ENCODE results near the gene CRYGN.

The CRYGN gene

DNA sequence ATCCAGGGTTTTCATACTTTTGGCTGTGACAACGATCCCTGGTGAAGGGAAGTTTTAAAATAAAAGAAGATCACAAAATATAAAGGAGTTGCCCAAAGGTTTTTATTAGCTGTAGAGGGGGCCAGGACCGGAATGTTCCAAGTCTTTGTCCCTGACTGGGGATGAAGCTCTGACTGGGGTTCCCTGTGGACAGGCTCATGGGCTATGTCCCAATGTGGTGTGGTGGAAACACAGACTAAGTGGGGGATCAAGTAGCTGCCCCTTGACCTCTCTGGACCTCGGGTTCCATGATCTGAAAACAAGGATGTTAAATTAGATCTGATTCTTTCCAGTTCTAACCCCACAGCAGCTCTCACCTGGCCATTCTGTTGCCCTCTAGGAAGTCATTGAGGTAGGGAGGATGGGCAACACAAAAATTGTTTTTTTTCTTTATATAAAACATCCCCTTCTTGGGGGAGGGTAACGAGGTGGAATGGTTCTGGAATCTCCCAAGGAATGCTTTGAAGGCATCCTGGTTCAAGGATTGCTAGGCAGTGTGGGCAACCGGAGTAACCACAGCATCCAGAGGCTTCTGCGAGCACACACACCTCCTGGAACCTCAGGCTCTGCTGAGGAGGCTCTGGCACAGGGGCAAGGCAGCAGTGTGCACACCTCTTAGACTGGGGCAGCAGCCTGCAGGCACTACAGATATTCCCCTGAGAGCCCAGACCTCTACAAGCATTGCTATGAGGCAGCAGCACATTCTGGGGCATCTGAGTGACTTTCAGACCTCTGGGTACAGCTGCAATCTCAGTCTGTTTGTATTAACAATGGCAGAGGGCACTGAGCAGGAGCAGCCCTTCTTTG, 21.4 kb upstream of the CRYGN start:
- Histone ChIP-seq H3K9ac (no peak overlapping the region), H3K4me2 (no peak overlapping the region), H3K27ac (no peak overlapping the region), H3K27me3 (no peaks in the 10 kb centered on the region), H4K20me1 (no peaks in the 10 kb centered on the region), H3K9me3 (peaks cover 43% of the 10 kb centered on the region), H3K4me1 (peaks cover 10% of the 10 kb centered on the region; the same call in 1 of the 2 replicates), H3K4me3 (no peak overlapping the region), H3K36me3 (peaks cover 40% of the 10 kb centered on the region)
- no peak for TF ChIP-seq Cebpa-rat (IDR thresholded peaks at IDR 0.05)

DNA sequence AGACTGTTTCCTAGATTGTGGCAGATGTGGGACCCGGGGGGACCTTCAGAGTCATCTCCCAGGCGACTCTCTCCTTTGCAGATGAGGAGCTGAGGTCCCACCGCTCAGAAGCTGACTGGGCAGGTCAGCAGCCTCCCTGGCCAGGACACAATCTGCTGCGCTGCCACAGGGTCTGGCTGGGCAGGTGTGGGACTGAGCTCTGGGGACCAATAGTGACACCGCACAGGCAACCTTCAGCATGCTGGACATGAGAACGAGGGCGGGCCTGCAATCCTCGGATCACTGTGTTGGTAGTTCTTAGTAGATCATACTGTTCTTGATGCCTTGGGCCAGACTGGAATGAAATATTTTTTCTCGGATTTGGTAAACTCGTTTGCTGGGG, 20.5 kb upstream of the CRYGN start:
- H3K4me3 ChIP-seq = no peak overlapping the region
- H3K36me3 ChIP-seq = peaks cover 32% of the 10 kb centered on the region
- H3K4me2 ChIP-seq = no peak overlapping the region

DNA sequence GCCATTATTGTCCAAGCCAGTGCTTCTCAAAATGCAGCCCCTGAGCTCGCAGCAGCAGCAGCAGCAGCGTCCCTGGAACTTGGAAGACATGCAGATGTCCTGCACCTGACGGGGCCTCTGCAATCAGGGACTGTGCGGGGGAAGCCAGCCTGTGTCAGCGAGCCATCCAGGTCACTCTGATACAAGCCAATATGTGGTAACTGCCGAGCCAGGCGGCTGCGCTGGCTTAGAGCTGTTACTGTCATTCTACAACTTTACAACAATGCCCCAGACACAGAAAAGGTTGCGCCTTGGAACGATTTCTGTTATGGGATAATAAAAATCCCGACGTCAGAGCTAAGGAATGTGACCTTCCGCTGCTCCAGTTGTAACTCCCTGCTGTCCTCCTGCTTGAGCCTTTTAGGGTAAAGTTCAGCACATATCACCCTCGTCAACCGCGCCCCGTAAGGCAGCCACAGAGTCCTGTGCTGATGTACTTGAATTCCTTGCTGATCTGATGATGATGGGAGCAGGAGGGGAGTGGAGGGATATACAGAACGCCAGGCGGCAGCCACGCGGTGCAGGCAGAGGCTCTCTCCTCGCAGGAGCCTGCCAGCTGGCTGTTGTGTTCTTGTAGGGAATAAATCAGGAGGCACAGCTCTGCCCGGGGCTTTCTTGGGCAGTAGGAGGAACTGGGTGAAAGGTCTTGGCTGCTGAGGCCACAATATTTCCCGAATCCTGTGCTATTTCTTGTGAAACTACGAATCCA, 20.0 kb upstream of the CRYGN start:
- Histone ChIP-seq H3K9ac (no peak overlapping the region), H3K4me3 (no peak overlapping the region)
- no peak for TF ChIP-seq Cebpa-rat (IDR thresholded peaks at IDR 0.05)

More for the DNA sequence above, 20.5 kb upstream of the CRYGN start:
- H4K20me1 ChIP-seq = no peaks in the 10 kb centered on the region
- H3K27ac ChIP-seq = no peak overlapping the region
- peaks cover 35% of the 10 kb centered on the region for H3K9me3 ChIP-seq
- no peak for TF ChIP-seq Cebpa-rat (IDR thresholded peaks at IDR 0.05)
- no peaks in the 10 kb centered on the region for H3K27me3 ChIP-seq
- H3K9ac ChIP-seq = no peak overlapping the region
- peaks cover 10% of the 10 kb centered on the region; the same call in 1 of the 2 replicates for H3K4me1 ChIP-seq

DNA sequence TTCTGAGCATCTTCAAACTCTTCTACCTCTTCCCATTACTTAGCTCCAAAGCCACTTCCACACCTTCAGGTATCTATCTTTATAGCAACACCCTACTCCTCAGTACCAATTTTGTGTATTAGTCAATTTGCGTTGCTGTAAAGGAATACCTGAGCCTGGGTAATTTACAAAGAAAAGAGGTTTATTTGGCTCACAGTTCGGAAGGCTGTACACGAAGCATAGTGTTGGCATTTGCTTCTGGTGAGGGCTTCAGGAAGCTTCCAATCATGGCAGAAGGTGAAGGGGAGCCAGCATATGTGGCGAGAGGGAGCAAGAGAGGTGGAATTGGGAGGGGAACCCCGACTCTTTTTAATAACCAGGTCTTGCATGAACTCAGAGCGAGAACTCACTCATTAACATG, 17.6 kb upstream of the CRYGN start:
- Histone ChIP-seq H3K4me1 (peaks cover 17% of the 10 kb centered on the region; the same call in 1 of the 2 replicates), H3K4me3 (no peak overlapping the region), H4K20me1 (no peaks in the 10 kb centered on the region), H3K9ac (no peak overlapping the region), H3K4me2 (no peak overlapping the region), H3K9me3 (peaks cover 5% of the 10 kb centered on the region), H3K27ac (no peak overlapping the region), H3K36me3 (peaks cover 4% of the 10 kb centered on the region; the same call in 1 of the 2 replicates), H3K27me3 (no peaks in the 10 kb centered on the region)
- no peak for TF ChIP-seq Cebpa-rat (IDR thresholded peaks at IDR 0.05)

More for the DNA sequence above, 20.0 kb upstream of the CRYGN start:
- peaks cover 26% of the 10 kb centered on the region for H3K36me3 ChIP-seq
- no peaks in the 10 kb centered on the region for H3K27me3 ChIP-seq
- H3K9me3 ChIP-seq = peaks cover 29% of the 10 kb centered on the region
- no peak overlapping the region for H3K4me2 ChIP-seq
- no peak overlapping the region for H3K27ac ChIP-seq
- no peaks in the 10 kb centered on the region for H4K20me1 ChIP-seq
- H3K4me1 ChIP-seq = peaks cover 14% of the 10 kb centered on the region; the same call in 1 of the 2 replicates

DNA sequence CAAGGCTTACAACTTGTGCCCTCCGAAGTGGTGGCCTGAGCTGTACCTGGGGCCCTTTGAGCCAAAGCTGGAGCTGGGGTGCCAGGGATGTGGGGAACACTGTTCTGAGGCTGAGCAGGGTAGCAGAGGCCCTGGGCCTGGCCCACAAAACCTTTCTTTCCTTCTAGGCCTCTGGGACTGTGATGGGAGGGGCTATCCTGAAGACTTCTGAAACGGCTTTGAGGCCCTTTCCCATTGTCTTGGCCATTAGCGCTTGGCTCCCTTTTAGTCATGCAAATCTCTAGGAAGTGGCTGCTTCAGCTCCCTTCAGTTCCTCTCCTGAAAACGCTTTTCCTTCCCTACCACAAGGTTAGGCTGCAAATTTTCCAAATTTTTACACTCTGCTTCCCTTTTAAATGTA, 16.8 kb upstream of the CRYGN start:
- no peak overlapping the region for H3K9ac ChIP-seq
- no peak for TF ChIP-seq Cebpa-rat (IDR thresholded peaks at IDR 0.05)
- no peaks in the 10 kb centered on the region for H3K36me3 ChIP-seq
- no peaks in the 10 kb centered on the region for H4K20me1 ChIP-seq
- H3K4me1 ChIP-seq = peaks cover 17% of the 10 kb centered on the region; the same call in 1 of the 2 replicates
- H3K4me3 ChIP-seq = no peak overlapping the region
- no peak overlapping the region for H3K27ac ChIP-seq
- no peaks in the 10 kb centered on the region for H3K9me3 ChIP-seq
- peak overlapping the region; percentile 27; the same call in 1 of the 2 replicates for H3K4me2 ChIP-seq
- no peaks in the 10 kb centered on the region for H3K27me3 ChIP-seq

DNA sequence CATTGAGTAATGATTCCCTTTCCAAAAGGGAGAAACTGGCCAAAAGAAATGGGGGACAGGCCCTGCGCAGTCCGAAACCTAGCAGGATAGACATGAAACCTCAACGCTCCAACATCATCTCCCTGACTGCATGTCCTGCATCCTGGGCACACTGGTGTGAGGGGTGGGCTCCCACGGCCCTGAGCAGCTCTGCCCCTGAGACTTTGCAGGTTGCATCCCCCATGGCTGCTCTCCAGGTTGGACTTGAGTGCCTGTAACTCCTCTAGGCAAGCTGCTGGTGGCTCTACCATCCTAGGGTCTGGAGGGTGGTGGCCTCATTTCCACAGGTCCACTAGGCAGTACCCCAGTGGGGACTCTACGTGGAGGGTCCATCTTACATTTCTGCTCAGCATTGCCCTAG, 16.3 kb upstream of the CRYGN start:
- Histone ChIP-seq H3K36me3 (no peaks in the 10 kb centered on the region), H3K4me3 (no peak overlapping the region), H3K27me3 (no peaks in the 10 kb centered on the region), H3K4me2 (no peak overlapping the region), H3K4me1 (peaks cover 17% of the 10 kb centered on the region; the same call in 1 of the 2 replicates), H3K27ac (no peak overlapping the region), H4K20me1 (no peaks in the 10 kb centered on the region; the same call in 1 of the 2 replicates), H3K9ac (no peak overlapping the region), H3K9me3 (no peaks in the 10 kb centered on the region)
- TF ChIP-seq Cebpa-rat (IDR thresholded peaks at IDR 0.05) = no peak

DNA sequence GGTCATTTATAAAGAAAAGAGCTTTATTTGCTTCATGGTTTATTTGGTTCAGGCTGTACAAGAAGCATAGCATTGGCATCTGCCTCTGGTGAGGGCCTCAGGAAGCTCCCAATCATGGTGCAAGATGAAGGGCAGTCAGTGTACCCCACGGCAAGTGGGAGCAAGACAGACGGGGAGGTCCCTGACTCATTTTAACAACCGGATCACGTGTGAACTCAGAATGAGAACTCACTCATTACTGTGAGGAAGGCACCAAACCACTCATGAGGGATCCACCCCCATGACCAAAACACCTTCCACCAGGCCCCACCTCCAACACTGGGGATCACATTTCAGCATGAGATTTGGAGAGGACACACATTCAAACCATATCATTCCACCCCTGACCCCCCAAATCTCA, 15.7 kb upstream of the CRYGN start:
- Histone ChIP-seq H3K4me3 (no peak overlapping the region), H4K20me1 (no peaks in the 10 kb centered on the region; the same call in 1 of the 2 replicates), H3K27ac (no peak overlapping the region), H3K4me2 (no peak overlapping the region), H3K36me3 (no peaks in the 10 kb centered on the region), H3K9me3 (no peaks in the 10 kb centered on the region), H3K9ac (no peak overlapping the region), H3K4me1 (peaks cover 17% of the 10 kb centered on the region; the same call in 1 of the 2 replicates), H3K27me3 (no peaks in the 10 kb centered on the region)
- no peak for TF ChIP-seq Cebpa-rat (IDR thresholded peaks at IDR 0.05)

DNA sequence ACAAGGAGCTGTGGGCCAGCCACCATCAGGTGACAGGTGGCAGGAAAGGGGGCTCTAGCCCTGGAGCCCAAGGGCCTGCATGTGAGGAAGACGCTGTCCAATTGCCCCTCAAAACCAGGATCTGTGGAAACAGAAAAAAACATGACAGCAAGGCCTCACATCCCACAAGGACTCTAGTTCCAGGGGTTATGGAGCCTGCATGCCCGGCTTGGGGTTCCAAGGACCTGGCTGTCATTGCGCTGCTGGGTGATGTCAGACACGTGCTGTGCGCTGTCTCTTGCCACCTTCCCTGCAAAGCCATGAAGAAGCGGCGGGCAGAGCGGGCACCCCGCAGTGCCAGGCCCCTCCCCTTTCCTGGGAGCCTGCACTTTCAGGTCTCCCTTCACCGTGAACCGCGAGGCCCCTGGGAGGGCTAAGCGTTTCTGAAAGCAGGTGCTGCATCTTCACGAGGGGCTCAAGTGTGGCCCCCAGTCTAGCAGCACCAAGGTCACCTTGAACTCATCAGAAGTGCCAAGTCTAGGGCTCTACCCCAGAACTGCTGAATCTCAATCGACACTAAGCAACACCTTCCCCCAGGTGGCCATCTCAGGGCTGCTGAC, 15.1 kb upstream of the CRYGN start:
- H4K20me1 ChIP-seq = no peaks in the 10 kb centered on the region; the same call in 1 of the 2 replicates
- H3K36me3 ChIP-seq = no peaks in the 10 kb centered on the region
- no peak overlapping the region for H3K4me2 ChIP-seq
- H3K4me3 ChIP-seq = no peak overlapping the region
- peaks cover 17% of the 10 kb centered on the region; the same call in 1 of the 2 replicates for H3K4me1 ChIP-seq
- H3K9me3 ChIP-seq = no peaks in the 10 kb centered on the region
- no peaks in the 10 kb centered on the region for H3K27me3 ChIP-seq
- H3K27ac ChIP-seq = no peak overlapping the region
- TF ChIP-seq Cebpa-rat (IDR thresholded peaks at IDR 0.05) = no peak
- H3K9ac ChIP-seq = no peak overlapping the region

DNA sequence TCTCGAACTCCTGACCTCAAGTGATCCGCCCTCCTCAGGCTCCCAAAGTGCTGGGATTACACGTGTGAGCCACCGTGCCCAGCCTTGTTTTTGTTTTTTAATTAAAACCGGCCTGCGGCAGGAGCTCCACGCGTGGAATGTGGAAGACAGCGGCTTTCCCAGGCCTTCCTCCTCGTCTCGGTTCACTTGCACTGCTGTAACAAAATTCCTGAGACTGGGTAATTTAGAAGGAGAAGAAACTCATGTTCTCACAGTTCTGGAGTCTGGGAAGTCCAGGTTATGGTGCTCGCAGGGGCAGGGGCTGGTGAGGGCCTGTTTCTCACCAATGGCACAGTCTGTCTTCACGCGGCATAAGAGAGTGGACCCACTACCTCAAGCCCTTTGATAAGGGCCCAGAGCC, 14.4 kb upstream of the CRYGN start:
- TF ChIP-seq Cebpa-rat (IDR thresholded peaks at IDR 0.05) = no peak
- H4K20me1 ChIP-seq = no peaks in the 10 kb centered on the region; the same call in 1 of the 2 replicates
- H3K9me3 ChIP-seq = no peaks in the 10 kb centered on the region
- peaks cover 17% of the 10 kb centered on the region; the same call in 1 of the 2 replicates for H3K4me1 ChIP-seq
- H3K27ac ChIP-seq = no peak overlapping the region
- H3K4me3 ChIP-seq = no peak overlapping the region
- H3K27me3 ChIP-seq = no peaks in the 10 kb centered on the region
- H3K36me3 ChIP-seq = no peaks in the 10 kb centered on the region
- no peak overlapping the region for H3K9ac ChIP-seq
- no peak overlapping the region for H3K4me2 ChIP-seq

Data from BLaER1 (cell line).